K562 (cell line): ENCODE results near the gene CAMSAP3. TPM values are rescaled to one million over a fixed set of nuclear protein-coding genes. Genes with fewer than 3 reads are reported as not detected.

Source experiments
- FOXA1 ChIP-seq: fragments of 450-650 bp; IDR thresholded peaks from 2 replicates; pipeline ENCODE4 v1.6.1; 2016; ENCODE audit warnings: mild to moderate bottlenecking, borderline replicate concordance
- FOXP1 ChIP-seq: sonication (generic); formaldehyde crosslinking; IDR thresholded peaks from 2 replicates; pipeline ENCODE4 v1.8.0; 2022; ENCODE audit warnings: mild to moderate bottlenecking, missing genetic modification reagents
- GATAD2B ChIP-seq: fragments of 450-650 bp; IDR thresholded peaks from 2 replicates; pipeline ENCODE4 v1.6.1; 2017; ENCODE audit warnings: mild to moderate bottlenecking, borderline replicate concordance
- KDM4B ChIP-seq, 2 experiments: fragments of 450-650 bp in 1 of 2; sonication (generic) in 1 of 2; IDR thresholded peaks; 2 replicates each; pipeline ENCODE4 v1.6.1; 2016 to 2017; ENCODE audit warnings: borderline replicate concordance in 2 of 2, antibody characterized with exemption in 1 of 2, low read depth in 1 of 2, mild to moderate bottlenecking in 1 of 2
- NBN ChIP-seq: fragments of 450-650 bp; IDR thresholded peaks from 2 replicates; pipeline ENCODE4 v1.6.1; 2016; ENCODE audit warnings: low read depth, mild to moderate bottlenecking
- POU5F1 ChIP-seq: fragments of 150-350 bp; IDR thresholded peaks from 2 replicates; pipeline ENCODE4 v1.6.1; 2014; ENCODE audit warnings: borderline replicate concordance, low read length, low read depth, mild to moderate bottlenecking; ENCODE audit not compliant: partially characterized antibody
- PYGO2 ChIP-seq: fragments of 450-650 bp; IDR thresholded peaks from 2 replicates; pipeline ENCODE4 v1.6.1; 2016; ENCODE audit warnings: mild to moderate bottlenecking, missing genetic modification characterization, moderate library complexity, missing compliant biosample characterization
- SRF ChIP-seq, 2 experiments: fragments of 250-450, 450-650 bp in 1 of 2; sonication (Bioruptor Pico) in 1 of 2; sonication (generic) in 1 of 2; formaldehyde crosslinking; IDR thresholded peaks; 2 replicates each; pipeline versions ENCODE4 v1.5.0 to v1.5.1; 2020 to 2022; ENCODE audit warnings: mild to moderate bottlenecking in 1 of 2, missing genetic modification reagents in 1 of 2
- SUPT5H ChIP-seq: fragments of 450-650 bp; IDR thresholded peaks from 2 replicates; pipeline ENCODE4 v1.6.1; 2016
- ZNF124 ChIP-seq: sonication (generic); formaldehyde crosslinking; IDR thresholded peaks from 2 replicates; pipeline ENCODE4 v1.8.1; 2022; ENCODE audit warnings: missing genetic modification reagents
- ZNF175 ChIP-seq: fragments of 200-800 bp; sonication (Bioruptor generic); IDR thresholded peaks from 2 replicates; pipeline ENCODE4 v1.6.1; 2016; ENCODE audit warnings: low read depth, mild to moderate bottlenecking, missing genetic modification characterization, missing compliant biosample characterization
- ZNF707 ChIP-seq: fragments of 250-450 bp; sonication (Bioruptor Pico); conservative IDR thresholded peaks from 2 replicates; pipeline ENCODE4 v1.8.0; 2022; ENCODE audit warnings: inconsistent platforms, mild to moderate bottlenecking, moderate library complexity
- ZSCAN32 ChIP-seq: fragments of 450-650 bp; formaldehyde crosslinking; IDR thresholded peaks from 2 replicates; pipeline ENCODE4 v1.4.0; 2020; ENCODE audit warnings: mild to moderate bottlenecking, moderate library complexity
- polyA plus RNA-seq, 8 experiments: library from polyadenylated mRNA; depleted of rRNA in 4 of 8; stranded (reverse) in 5 of 8; unstranded in 3 of 8; fragments of >200 nt; fragmentation: Nextera tagmentation in 2 of 8; fragmentation: Illumina TruSeq in 1 of 8; extraction: Ambion mirVana in 2 of 8; extraction: Trizol in 1 of 8; gene quantifications; 2 replicates each; pipeline versions ENCODE4 v1.2.1 to v1.2.3, GENCODE V29; 2011 to 2014; ENCODE audit warnings: inconsistent platforms in 1 of 8, missing spikeins in 1 of 8
- total RNA-seq, 7 experiments: library from RNA; depleted of rRNA in 6 of 7; stranded (reverse); fragments of >200 nt in 6 of 7; fragmentation: Illumina TruSeq in 2 of 7; extraction: Trizol in 2 of 7; gene quantifications; 2 replicates each; pipeline versions ENCODE4 v1.2.1 to v1.2.3, GENCODE V29; 2011 to 2021; ENCODE audit warnings: low replicate concordance in 1 of 7
- TF ChIP-seq, protein P1 (sequence below): fragments of 450-650 bp; IDR thresholded peaks from 2 replicates; pipeline ENCODE4 v1.6.1; 2016; ENCODE audit warnings: low read depth
- TF ChIP-seq, protein P2 (sequence below): fragments of 250-450 bp; sonication (Bioruptor Pico); IDR thresholded peaks from 2 replicates; pipeline ENCODE4 v1.8.0; 2021; ENCODE audit warnings: moderate library complexity, mild to moderate bottlenecking, inconsistent platforms
- TF ChIP-seq, protein P3 (sequence below), 2 experiments: fragments of 450-650 bp; conservative IDR thresholded peaks; 2 replicates each; pipeline ENCODE4 v1.6.1; 2017; ENCODE audit warnings: mild to moderate bottlenecking in 2 of 2, moderate library complexity in 2 of 2

CAMSAP3 gene
- total and polyA plus RNA-seq, 9 of the 15 experiments (the other 6 are each of a cell fraction or from before 2014, with no cell fraction given): 0.01 to 0.89 (median 0.22) TPM; not detected in 1

DNA sequence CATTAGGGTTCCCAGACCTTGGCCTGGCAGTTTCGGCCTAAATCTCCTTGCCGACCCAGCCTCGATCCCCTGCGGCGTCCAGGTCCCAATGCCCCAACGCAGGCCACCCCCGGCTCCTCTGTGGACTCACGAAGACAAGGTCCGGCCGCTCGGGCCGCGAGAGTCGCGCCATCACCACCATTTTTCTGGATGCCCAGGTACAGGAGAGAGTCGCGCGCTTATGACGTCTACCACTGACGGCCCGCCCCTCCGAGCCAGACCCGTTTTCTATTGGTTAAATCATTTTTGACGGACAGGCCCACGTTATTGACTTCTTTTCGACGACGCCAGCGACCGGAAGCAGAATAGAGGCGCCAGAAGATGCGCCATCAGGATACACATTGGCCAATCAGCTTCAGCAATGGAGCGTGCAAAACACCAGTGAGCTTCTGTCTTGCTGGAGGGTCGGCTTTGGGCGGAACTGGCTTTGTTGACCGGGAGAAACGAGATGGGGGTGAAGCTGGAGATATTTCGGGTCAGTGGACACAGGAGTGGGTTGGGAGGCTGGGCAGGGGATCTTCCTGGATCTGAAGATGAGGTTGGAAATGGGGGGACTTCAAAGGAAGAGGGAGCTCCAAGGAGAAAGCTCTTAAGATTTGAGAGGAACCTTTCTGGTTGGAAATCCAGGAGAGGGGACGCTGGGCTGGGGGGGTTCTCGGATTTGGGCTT, 33.8 kb downstream of the CAMSAP3 start, which contains the start of the genes PET100 and XAB2 (continued):
- TF ChIP-seq, protein P1, sequence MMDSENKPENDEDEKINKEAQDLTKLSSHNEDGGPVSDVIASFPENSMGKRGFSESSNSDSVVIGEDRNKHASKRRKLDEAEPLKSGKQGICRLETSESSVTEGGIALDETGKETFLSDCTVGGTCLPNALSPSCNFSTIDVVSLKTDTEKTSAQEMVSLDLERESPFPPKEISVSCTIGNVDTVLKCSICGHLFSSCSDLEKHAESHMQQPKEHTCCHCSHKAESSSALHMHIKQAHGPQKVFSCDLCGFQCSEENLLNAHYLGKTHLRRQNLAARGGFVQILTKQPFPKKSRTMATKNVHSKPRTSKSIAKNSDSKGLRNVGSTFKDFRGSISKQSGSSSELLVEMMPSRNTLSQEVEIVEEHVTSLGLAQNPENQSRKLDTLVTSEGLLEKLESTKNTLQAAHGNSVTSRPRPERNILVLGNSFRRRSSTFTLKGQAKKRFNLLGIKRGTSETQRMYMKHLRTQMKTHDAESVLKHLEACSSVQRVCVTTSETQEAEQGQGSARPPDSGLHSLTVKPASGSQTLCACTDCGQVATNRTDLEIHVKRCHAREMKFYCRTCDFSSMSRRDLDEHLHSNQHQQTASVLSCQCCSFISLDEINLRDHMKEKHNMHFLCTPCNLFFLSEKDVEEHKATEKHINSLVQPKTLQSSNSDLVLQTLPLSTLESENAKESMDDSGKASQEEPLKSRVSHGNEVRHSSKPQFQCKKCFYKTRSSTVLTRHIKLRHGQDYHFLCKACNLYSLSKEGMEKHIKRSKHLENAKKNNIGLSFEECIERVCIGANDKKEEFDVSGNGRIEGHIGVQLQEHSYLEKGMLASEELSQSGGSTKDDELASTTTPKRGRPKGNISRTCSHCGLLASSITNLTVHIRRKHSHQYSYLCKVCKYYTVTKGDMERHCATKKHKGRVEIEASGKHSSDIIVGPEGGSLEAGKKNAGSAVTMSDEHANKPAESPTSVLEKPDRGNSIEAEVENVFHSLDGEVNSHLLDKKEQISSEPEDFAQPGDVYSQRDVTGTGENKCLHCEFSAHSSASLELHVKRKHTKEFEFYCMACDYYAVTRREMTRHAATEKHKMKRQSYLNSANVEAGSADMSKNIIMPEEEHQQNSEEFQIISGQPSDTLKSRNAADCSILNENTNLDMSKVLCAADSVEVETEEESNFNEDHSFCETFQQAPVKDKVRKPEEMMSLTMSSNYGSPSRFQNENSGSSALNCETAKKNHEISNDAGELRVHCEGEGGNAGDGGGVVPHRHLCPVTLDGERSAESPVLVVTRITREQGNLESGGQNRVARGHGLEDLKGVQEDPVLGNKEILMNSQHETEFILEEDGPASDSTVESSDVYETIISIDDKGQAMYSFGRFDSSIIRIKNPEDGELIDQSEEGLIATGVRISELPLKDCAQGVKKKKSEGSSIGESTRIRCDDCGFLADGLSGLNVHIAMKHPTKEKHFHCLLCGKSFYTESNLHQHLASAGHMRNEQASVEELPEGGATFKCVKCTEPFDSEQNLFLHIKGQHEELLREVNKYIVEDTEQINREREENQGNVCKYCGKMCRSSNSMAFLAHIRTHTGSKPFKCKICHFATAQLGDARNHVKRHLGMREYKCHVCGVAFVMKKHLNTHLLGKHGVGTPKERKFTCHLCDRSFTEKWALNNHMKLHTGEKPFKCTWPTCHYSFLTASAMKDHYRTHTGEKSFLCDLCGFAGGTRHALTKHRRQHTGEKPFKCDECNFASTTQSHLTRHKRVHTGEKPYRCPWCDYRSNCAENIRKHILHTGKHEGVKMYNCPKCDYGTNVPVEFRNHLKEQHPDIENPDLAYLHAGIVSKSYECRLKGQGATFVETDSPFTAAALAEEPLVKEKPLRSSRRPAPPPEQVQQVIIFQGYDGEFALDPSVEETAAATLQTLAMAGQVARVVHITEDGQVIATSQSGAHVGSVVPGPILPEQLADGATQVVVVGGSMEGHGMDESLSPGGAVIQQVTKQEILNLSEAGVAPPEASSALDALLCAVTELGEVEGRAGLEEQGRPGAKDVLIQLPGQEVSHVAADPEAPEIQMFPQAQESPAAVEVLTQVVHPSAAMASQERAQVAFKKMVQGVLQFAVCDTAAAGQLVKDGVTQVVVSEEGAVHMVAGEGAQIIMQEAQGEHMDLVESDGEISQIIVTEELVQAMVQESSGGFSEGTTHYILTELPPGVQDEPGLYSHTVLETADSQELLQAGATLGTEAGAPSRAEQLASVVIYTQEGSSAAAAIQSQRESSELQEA: no peak
- TF ChIP-seq ZSCAN32 (CRISPR knock-in tag) (no peak), ZNF175 (no peak), FOXA1 (no peak), NBN (peak; percentile 82; the same call in 1 of the 2 replicates), SRF (CRISPR knock-in tag; IDR thresholded peaks at IDR 0.05) (no peak), SUPT5H (peak; percentile 82), FOXP1 (CRISPR knock-in tag) (no peak; the same call in 1 of the 2 replicates), POU5F1 (peak; percentile 28), PYGO2 (tag) (no peak), KDM4B (IDR thresholded peaks at IDR 0.05; ENCODE audit: borderline replicate concordance in 2 of 2, low read depth in 1 of 2) (no peak), GATAD2B (no peak), ZNF124 (CRISPR knock-in tag) (no peak), ZNF707 (no peak)
- TF ChIP-seq, protein P2, sequence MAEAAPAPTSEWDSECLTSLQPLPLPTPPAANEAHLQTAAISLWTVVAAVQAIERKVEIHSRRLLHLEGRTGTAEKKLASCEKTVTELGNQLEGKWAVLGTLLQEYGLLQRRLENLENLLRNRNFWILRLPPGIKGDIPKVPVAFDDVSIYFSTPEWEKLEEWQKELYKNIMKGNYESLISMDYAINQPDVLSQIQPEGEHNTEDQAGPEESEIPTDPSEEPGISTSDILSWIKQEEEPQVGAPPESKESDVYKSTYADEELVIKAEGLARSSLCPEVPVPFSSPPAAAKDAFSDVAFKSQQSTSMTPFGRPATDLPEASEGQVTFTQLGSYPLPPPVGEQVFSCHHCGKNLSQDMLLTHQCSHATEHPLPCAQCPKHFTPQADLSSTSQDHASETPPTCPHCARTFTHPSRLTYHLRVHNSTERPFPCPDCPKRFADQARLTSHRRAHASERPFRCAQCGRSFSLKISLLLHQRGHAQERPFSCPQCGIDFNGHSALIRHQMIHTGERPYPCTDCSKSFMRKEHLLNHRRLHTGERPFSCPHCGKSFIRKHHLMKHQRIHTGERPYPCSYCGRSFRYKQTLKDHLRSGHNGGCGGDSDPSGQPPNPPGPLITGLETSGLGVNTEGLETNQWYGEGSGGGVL: no peak
- TF ChIP-seq, protein P3, sequence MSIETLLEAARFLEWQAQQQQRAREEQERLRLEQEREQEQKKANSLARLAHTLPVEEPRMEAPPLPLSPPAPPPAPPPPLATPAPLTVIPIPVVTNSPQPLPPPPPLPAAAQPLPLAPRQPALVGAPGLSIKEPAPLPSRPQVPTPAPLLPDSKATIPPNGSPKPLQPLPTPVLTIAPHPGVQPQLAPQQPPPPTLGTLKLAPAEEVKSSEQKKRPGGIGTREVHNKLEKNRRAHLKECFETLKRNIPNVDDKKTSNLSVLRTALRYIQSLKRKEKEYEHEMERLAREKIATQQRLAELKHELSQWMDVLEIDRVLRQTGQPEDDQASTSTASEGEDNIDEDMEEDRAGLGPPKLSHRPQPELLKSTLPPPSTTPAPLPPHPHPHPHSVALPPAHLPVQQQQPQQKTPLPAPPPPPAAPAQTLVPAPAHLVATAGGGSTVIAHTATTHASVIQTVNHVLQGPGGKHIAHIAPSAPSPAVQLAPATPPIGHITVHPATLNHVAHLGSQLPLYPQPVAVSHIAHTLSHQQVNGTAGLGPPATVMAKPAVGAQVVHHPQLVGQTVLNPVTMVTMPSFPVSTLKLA (conservative IDR thresholded peaks at IDR 0.05): peak; percentile 88 to 96
